ENCODE data around the gene CALD1.

The CALD1 gene

GRCh38 chr7:134827436-134827835 lies 48.0 kb downstream of the CALD1 start:
- DNase-seq (no peak), ATAC-seq (no peak)

- DNase-seq (no peak), ATAC-seq (no peak)
Measured at GRCh38 chr7:134827889-134828288, 48.5 kb downstream of the CALD1 start.

GRCh38 chr7:134828361-134828760 lies 48.9 kb downstream of the CALD1 start:
- no peak for DNase-seq
- ATAC-seq, result no peak

GRCh38 chr7:134829380-134829986 lies 50.0 kb downstream of the CALD1 start:
- no peak for DNase-seq
- ATAC-seq, result no peak

- DNase-seq, result no peak
- ATAC-seq, result no peak
Measured at GRCh38 chr7:134831862-134832261, 52.4 kb downstream of the CALD1 start.

DNA sequence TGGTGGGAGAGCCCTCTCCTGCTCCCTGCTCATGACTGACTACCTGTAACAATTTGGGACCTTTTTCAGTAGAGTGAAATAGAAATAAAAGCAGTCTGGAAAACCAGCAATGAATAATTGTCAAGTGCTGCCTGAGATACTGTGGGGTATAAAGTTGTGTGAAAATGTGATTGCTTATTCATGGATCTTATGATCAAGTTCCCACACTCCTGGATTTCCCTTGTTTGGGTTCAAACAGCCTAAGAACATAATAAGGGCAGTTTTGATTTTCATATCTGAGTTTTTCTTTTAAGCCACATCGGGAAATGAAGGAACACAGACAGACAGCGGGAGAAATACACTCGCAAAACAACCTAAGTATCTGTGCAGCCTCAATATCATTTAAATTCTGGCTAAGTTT lies 52.9 kb downstream of the CALD1 start:
- no peak for DNase-seq
- no peak for ATAC-seq

GRCh38 chr7:134834689-134835462 lies 55.4 kb downstream of the CALD1 start:
- no peak for ATAC-seq
- DNase-seq, result no peak

DNA sequence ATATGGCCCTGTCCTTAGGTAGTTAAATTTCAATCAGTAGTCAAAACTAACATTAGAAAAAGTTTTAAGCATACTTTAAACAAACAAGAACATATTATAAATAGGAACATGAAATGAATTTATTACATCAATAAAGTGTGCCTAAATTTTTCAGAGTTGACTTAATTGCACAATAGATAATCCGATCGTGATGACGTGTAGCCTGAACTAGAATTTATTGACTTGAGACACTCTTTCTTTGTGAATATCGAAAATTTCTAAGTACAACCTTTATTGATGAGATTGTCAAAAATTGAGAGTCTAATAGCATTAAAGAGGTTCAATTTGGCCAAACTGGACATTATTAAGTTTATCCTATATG lies 56.0 kb downstream of the CALD1 start:
- ATAC-seq (no peak), DNase-seq (no peak)

DNA sequence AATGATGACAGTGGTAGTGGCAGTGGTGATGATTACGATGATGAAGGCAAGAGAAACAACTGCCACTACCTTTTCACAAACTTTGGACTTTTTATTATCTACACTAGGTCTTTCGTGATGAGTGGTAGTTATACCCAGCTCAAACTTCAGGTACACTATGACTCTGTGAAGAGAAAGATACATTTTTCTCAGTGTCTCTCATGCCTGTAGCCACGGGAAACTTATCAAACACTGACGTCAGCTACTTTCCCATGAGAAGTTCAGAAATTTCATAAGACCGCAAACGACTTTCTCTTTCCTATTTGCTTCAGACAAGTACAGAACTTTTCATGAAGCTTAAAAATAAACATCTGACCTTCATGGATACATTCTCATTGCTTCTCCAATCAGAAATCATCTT lies 57.0 kb downstream of the CALD1 start:
- DNase-seq (no peak), ATAC-seq (no peak)

GRCh38 chr7:134839298-134839697 lies 59.9 kb downstream of the CALD1 start:
- ATAC-seq, result no peak

DNA sequence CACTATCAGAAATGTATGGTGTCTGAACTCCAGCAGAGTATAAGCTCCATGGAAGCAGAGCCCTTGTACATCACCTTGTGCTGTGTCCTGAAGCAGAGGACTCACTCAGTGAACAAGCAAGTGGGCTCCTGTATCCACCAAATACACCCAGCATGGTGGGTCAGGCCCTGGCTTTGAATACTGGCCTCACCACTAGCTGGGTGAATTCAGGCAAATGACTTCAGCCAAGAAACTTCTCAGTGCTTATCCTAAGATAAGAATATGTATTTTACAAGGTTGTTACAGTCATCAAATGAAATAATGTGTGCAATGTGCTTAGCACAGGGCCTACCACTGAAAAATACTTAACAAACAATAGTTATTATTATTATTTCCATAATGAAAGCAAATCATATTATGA lies 62.6 kb downstream of the CALD1 start:
- no peak for ATAC-seq
- no peak for DNase-seq

More at GRCh38 chr7:134839298-134839697, 59.9 kb downstream of the CALD1 start:
- DNase-seq, result no peak

- DNase-seq (no peak), ATAC-seq (no peak)
Measured at GRCh38 chr7:134842886-134843430, 63.5 kb downstream of the CALD1 start.

DNA sequence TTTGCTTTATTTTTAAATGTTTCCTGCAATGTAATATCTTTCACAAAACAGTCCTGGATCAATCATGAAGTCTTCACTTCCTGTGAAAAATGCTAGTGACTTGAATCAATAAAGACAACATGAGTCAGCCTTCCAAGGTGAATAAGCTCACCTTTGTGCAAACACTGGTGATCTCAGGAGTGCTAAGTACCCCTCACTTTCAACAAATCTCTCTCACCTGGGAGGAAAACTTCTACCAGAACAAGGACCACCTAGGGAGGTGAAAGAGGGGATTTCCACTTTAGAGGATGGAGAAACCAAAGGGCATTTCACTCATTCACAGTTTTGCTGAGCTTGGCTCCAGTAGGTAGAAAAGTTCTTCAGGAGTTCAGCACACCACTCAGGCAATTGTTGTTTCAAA lies 64.8 kb downstream of the CALD1 start:
- DNase-seq, result no peak
- ATAC-seq, result no peak

DNA sequence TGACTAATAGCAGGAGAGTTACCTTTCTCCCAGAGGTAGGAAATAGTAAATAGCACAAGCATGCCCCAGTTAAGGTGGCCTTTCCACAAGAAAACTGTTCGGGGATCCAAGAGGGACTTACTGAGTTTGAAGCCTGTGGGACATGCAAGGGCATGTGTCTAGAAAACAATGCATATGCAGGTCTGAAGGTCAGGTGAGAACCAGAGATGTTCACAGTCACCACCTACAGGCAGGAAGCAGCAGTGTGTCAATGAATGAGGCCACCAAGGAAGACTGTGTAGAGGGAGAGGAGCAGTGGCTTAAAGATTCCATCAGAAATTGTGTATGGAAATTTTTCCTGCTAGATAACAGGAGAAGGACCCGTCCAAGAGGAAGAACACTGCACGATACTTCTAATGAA lies 66.0 kb downstream of the CALD1 start:
- no peak for ATAC-seq
- no peak for DNase-seq

GRCh38 chr7:134847851-134848588 lies 68.6 kb downstream of the CALD1 start:
- ATAC-seq (no peak), DNase-seq (no peak)

DNA sequence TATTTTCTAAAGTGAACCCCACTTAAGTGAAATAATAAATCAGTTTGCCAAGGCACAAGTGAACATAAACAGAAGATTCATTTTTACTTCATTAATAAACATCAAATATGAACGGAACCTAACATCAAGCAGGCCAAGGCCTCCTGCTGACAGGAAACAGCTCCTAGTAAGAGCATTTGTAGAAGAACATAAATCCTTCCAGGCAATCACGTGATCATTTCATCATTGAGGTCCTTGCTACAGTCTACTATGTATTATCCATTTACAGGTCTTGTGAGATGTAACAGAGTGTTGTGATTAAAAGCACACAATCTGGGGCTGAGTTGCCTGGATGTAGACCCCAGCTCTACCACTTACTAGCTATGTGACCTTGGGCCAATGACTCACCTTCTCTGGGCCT lies 70.6 kb downstream of the CALD1 start:
- ATAC-seq, result no peak
- no peak for DNase-seq

DNA sequence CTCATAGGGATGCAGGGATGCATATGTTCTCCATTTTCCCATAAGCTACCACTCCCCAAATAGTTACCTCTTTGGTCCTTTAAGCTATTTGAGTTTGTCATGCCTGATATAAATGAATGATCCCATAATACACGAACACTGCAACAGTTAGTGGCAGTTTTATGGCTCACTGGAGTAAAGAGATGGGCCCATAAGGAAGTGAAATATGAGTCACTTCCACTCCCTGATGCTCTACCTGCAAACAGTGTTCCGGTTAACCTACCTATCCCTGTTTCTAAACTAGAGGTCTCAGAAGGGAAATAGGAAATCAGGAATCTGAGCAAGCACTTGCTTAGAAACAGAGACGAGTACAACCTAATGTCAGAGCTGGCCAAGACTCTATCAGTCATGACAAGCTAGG lies 71.7 kb downstream of the CALD1 start:
- ATAC-seq, result no peak
- DNase-seq, result no peak

GRCh38 chr7:134852625-134853024 lies 73.2 kb downstream of the CALD1 start:
- DNase-seq (no peak), ATAC-seq (no peak)

GRCh38 chr7:134854816-134855215 lies 75.4 kb downstream of the CALD1 start:
- ATAC-seq (no peak), DNase-seq (no peak)

DNA sequence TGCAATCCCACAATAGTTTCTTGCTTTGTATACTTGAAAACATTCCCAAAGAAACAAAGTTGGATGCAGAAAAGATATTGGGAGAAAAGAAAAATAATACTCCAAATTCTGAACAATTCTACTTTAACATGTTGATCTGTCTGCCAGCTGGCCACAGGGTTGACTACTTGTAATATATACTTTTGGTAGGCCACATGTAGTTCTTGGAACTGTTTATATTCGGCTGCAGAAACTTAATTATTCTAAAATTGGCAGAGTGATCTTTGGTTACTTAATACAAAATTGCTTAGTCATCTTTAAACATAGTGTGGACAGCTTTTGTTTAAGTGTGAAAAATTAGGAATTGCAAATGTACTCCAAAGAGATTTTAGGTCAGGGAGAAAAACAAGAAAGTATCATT lies 76.0 kb downstream of the CALD1 start:
- ATAC-seq (no peak), DNase-seq (no peak)

DNA sequence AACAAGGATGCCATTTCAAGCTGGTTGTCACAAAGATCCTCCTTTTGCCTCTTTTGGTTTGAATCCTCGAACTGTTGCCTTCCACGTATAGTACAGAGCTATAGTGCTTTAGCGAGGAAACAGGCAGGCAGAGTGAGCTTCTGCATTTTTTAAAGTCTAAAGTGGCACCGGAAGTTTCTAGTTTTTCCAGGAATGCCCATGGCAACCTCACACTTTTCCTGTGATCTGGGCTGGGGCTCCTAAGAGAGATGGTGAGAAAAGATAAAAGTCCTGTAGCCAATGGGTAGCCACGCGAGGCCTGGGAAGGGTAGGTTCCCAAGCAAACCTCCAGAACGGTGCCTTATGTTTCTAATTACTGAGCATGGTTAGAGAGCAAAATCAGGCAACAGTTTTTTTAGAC lies 76.7 kb downstream of the CALD1 start:
- ATAC-seq (no peak), DNase-seq (no peak)

- ATAC-seq (no peak), DNase-seq (no peak)
Measured at GRCh38 chr7:134856691-134857090, 77.3 kb downstream of the CALD1 start.

DNA sequence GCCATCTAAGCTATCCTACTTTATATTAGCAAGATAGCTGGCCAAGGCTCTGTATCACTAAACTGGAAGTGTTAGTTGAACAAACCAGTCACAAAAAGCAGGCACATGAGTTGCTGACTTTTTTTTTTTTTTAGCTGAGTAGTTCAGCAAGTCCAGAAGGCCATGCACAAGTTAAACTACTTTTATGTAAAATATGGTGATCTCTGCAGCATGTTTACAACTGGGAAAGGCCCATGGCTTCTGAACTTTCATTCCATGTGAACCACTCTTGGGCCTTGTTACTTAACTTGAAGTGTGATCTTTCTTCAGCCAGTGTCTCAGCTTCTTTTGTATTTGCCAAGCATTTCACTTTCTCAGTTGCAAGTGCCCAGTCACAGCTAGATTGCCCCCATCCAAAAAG lies 78.5 kb downstream of the CALD1 start:
- no peak for DNase-seq
- ATAC-seq, result no peak

Data from stimulated activated naive CD8-positive, alpha-beta T cell treated with anti-CD3 and anti-CD28 coated beads, Interleukin-15, Interleukin-2, amounts not matched to agents 100 U/mL and 50 U/mL, for 24 hours (primary cell).